Tracheal epithelial cell (primary cell): ENCODE results near the gene PRB2. TPM values are rescaled to one million over a fixed set of nuclear protein-coding genes. Genes with fewer than 3 reads are reported as not detected.

Experiments used
- total RNA-seq: library from RNA; depleted of rRNA; stranded (reverse); fragments of >200 nt; gene quantifications from 2 replicates; pipeline ENCODE4 v1.2.1, GENCODE V29; 2014

PRB2 gene
- not detected in 2 replicates for total RNA-seq

GRCh38 chr12:11395467-11395866 lies at the start of gene PRB2:
Gene PRB2 (minus strand): TSS chr12:11395567. CDS start chr12:11395529, 38 bp downstream.

Other genes starting within 250 kb of the PRB2 start
- 3.9 and 5.5 TPM in 2 replicates for gene SMIM10L1, start 224.4 kb downstream of the PRB2 start, total RNA-seq
- gene TAS2R42, start 208.6 kb downstream of the PRB2 start, total RNA-seq = not detected in 2 replicates
- not detected in 2 replicates for gene PRB3, start 125.9 kb downstream of the PRB2 start, total RNA-seq
- gene PRB4, start 85.1 kb downstream of the PRB2 start, total RNA-seq = not detected in 2 replicates